ENCODE measurements around the gene MRAS.
"Not testable (repeated sequence)": the region's sequence is repeated elsewhere in the genome, so short reads cannot be mapped to it uniquely, and the experiment has no call there.

The MRAS gene

GRCh38 chr3:138406606-138407005 lies 58.2 kb downstream of the MRAS start:
- DNase-seq (ENCODE audit: extremely low spot score), result no peak
- ChIA-PET POLR2A (no interaction called here), CTCF (interaction anchor here (1.3 to 3.3 kb wide), 4 partner anchors 9 to 509 kb away, joined by 3 to 30 read pairs (median 4); no protein-coding TSS in a partner anchor)
- no peak for TF ChIP-seq CTCF (IDR thresholded peaks at IDR 0.05; ENCODE audit: control extremely low read depth, extremely low read depth, low read depth, missing control alignments)

- ChIA-PET CTCF (interaction anchor here (0.9 to 3.3 kb wide), 4 partner anchors 8 to 68 kb away, joined by 3 to 30 read pairs (median 3); no protein-coding TSS in a partner anchor), POLR2A (no interaction called here)
Observed at GRCh38 chr3:138407236-138407907, 59.0 kb downstream of the MRAS start.

GRCh38 chr3:138408751-138409570 lies 60.6 kb downstream of the MRAS start:
- ChIA-PET POLR2A (no interaction called here), CTCF (interaction anchor here (2.0 to 3.3 kb wide), 2 partner anchors 9 to 515 kb away, joined by 10 to 30 read pairs; no protein-coding TSS in a partner anchor)
- DNase-seq (ENCODE audit: extremely low spot score), result no peak
- no peak for TF ChIP-seq CTCF (IDR thresholded peaks at IDR 0.05; ENCODE audit: control extremely low read depth, extremely low read depth, low read depth, missing control alignments)

More at GRCh38 chr3:138407236-138407907, 59.0 kb downstream of the MRAS start:
- no peak for TF ChIP-seq CTCF (IDR thresholded peaks at IDR 0.05; ENCODE audit: control extremely low read depth, extremely low read depth, low read depth, missing control alignments)
- DNase-seq (ENCODE audit: extremely low spot score), result no peak

- no peak for DNase-seq (ENCODE audit: extremely low spot score)
- TF ChIP-seq CTCF (IDR thresholded peaks at IDR 0.05; ENCODE audit: control extremely low read depth, extremely low read depth, low read depth, missing control alignments), result no peak
- ChIA-PET CTCF (interaction anchor here (1.7 to 8.5 kb wide), 5 partner anchors 10 to 510 kb away, joined by 4 to 81 read pairs (median 6); partner anchors contain the start of gene ESYT3), POLR2A (no interaction called here)
Observed at GRCh38 chr3:138412821-138413551, 64.6 kb downstream of the MRAS start.

- CTCF ChIA-PET, result interaction anchor here (1.4 to 8.5 kb wide), 7 partner anchors 10 to 507 kb away, joined by 3 to 81 read pairs (median 6); partner anchors contain the start of gene CEP70
- POLR2A ChIA-PET; DNase-seq (ENCODE audit: extremely low spot score): not testable (repeated sequence)
Observed at GRCh38 chr3:138416236-138416635, 67.9 kb downstream of the MRAS start.

GRCh38 chr3:138417559-138417982 lies 69.2 kb downstream of the MRAS start:
- DNase-seq (ENCODE audit: extremely low spot score), result peak; percentile 80
- ChIA-PET CTCF (interaction anchor here (0.6 to 8.5 kb wide), 33 partner anchors 9 to 519 kb away, joined by 3 to 81 read pairs (median 5); partner anchors contain the start of genes CEP70 and ESYT3), POLR2A (no interaction called here)
- TF ChIP-seq CTCF (IDR thresholded peaks at IDR 0.05; ENCODE audit: control extremely low read depth, extremely low read depth, low read depth, missing control alignments), result peak; percentile 91

Data from GM10248 (cell line).